DOHH2 (cell line): ENCODE data around the gene CREB5.

Experiments
- EZH2phosphoT487 ChIP-seq: fragments of 200-600 bp; sonication (generic); IDR thresholded peaks from 2 replicates; pipeline ENCODE4 v1.6.1; 2017; ENCODE audit warnings: borderline replicate concordance, mild to moderate bottlenecking, antibody characterized with exemption, low read length, moderate library complexity, mixed read lengths
- TF ChIP-seq, protein P1 (sequence below): fragments of 200-600 bp; sonication (generic); IDR thresholded peaks from one replicate; pipeline ENCODE4 v1.5.1; 2014; ENCODE audit warnings: antibody characterized with exemption, mild to moderate bottlenecking, low read depth, low read length; ENCODE audit not compliant: poor library complexity, severe bottlenecking

- TF ChIP-seq, protein P1, sequence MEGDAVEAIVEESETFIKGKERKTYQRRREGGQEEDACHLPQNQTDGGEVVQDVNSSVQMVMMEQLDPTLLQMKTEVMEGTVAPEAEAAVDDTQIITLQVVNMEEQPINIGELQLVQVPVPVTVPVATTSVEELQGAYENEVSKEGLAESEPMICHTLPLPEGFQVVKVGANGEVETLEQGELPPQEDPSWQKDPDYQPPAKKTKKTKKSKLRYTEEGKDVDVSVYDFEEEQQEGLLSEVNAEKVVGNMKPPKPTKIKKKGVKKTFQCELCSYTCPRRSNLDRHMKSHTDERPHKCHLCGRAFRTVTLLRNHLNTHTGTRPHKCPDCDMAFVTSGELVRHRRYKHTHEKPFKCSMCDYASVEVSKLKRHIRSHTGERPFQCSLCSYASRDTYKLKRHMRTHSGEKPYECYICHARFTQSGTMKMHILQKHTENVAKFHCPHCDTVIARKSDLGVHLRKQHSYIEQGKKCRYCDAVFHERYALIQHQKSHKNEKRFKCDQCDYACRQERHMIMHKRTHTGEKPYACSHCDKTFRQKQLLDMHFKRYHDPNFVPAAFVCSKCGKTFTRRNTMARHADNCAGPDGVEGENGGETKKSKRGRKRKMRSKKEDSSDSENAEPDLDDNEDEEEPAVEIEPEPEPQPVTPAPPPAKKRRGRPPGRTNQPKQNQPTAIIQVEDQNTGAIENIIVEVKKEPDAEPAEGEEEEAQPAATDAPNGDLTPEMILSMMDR, result no peak
- TF ChIP-seq EZH2phosphoT487, result no peak
These were observed 218.0 kb downstream of the CREB5 start for GRCh38 chr7:28630350-28630749.
